ENCODE results near the gene C14orf180.

- TF ChIP-seq, protein P1, sequence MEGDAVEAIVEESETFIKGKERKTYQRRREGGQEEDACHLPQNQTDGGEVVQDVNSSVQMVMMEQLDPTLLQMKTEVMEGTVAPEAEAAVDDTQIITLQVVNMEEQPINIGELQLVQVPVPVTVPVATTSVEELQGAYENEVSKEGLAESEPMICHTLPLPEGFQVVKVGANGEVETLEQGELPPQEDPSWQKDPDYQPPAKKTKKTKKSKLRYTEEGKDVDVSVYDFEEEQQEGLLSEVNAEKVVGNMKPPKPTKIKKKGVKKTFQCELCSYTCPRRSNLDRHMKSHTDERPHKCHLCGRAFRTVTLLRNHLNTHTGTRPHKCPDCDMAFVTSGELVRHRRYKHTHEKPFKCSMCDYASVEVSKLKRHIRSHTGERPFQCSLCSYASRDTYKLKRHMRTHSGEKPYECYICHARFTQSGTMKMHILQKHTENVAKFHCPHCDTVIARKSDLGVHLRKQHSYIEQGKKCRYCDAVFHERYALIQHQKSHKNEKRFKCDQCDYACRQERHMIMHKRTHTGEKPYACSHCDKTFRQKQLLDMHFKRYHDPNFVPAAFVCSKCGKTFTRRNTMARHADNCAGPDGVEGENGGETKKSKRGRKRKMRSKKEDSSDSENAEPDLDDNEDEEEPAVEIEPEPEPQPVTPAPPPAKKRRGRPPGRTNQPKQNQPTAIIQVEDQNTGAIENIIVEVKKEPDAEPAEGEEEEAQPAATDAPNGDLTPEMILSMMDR (IDR thresholded peaks at IDR 0.05; ENCODE audit: insufficient read depth, low read length, poor library complexity, severe bottlenecking), result no peak
- TF ChIP-seq EZH2phosphoT487 (conservative IDR thresholded peaks at IDR 0.05; ENCODE audit: low read length), result no peak
Measured at GRCh38 chr14:104553166-104554087, 26.1 kb upstream of the C14orf180 start.

All from SU-DHL-6 (cell line).